Measurements from ENCODE around the gene ZNF546. TPM values are rescaled to one million over a fixed set of nuclear protein-coding genes. Genes with fewer than 3 reads are reported as not detected.
A peak's percentile ranks its signal among the peaks of the same experiment; 100 is the strongest.

The ZNF546 gene
- 1 to 10 TPM; 3.2 to 6.9 (median 4.2) TPM for total RNA-seq

DNA sequence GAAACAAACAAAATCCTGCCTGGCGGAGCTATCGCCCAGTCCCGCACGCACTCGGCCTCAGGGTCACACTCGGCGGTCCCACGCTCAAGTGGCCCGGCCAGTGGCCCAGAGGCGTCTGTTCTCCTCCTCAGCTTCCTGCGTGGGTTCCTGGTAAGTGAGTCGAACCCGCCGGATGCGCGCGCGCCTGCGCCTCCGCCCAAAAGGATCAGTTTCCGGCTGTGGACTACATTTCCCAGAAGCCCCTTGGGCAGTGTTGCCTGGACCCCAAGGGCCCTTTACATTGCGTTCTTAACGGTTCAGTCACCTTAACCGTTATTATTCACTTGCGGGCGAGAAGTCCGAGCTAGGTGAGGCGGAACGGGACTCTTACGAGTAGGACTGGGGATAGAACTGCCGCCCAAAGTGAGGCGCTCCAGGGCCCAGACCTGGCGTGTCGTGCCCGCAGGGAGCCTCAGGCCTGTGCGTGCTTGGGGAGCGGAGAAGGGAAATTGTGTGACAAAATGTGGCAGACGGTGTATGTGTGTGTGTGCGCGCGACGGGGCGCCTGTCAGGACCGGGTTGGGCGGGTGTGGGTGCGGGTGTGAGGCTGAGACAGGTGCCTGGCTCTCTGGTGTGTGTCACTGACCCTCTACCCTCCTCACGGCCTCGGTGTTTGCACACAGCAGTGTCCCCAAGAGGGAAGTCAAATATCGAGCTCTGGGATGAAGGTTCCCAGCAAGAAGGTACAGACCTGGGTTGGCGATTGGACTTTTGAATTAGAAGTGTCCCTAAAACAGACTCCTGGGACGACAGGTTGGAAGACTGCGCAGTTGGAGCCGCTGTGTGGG, at the start of gene ZNF546:
ZNF546 (plus strand) TSS at position 250 of the 827 bp plus-strand sequence. CDS start 1,267 bp downstream, outside the sequence.
- peaks cover 13 to 17% of the 10 kb centered on the region in 2 donors for H3K4me1 ChIP-seq
- peak within 1 kb of the TSS; percentile 85 to 93 (median 87) for H3K4me3 ChIP-seq
- intact Hi-C loops (cut with DNase I; ENCODE audit: low total_unique reads) = loop anchor here (1.0 to 10.0 kb wide), 3 partner anchors 26 to 198 kb away; partner anchors contain the start of genes MAP3K10, PSMC4 and ZNF780A
- H3K27me3 ChIP-seq = no peaks in the 10 kb centered on the region
- peak within 1 kb of the TSS; percentile 91 to 98 (median 92) for H3K27ac ChIP-seq
- H3K36me3 ChIP-seq = peaks cover 0 to 17% of the 10 kb centered on the region in 2 donors
- TF ChIP-seq, protein P1, sequence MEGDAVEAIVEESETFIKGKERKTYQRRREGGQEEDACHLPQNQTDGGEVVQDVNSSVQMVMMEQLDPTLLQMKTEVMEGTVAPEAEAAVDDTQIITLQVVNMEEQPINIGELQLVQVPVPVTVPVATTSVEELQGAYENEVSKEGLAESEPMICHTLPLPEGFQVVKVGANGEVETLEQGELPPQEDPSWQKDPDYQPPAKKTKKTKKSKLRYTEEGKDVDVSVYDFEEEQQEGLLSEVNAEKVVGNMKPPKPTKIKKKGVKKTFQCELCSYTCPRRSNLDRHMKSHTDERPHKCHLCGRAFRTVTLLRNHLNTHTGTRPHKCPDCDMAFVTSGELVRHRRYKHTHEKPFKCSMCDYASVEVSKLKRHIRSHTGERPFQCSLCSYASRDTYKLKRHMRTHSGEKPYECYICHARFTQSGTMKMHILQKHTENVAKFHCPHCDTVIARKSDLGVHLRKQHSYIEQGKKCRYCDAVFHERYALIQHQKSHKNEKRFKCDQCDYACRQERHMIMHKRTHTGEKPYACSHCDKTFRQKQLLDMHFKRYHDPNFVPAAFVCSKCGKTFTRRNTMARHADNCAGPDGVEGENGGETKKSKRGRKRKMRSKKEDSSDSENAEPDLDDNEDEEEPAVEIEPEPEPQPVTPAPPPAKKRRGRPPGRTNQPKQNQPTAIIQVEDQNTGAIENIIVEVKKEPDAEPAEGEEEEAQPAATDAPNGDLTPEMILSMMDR (IDR thresholded peaks at IDR 0.05 in 4 of 5, conservative IDR thresholded peaks at IDR 0.05 in 1 of 5) = no peak
- TF ChIP-seq POLR2A (IDR thresholded peaks at IDR 0.05) = peak; percentile 87 to 91
- peak; percentile 85 for DNase-seq
- in situ Hi-C loops (cut with MboI; ENCODE audit: low sequenced_read_pairs in 4 of 4) = loop anchor here in 1 of 4 donors (25.0 kb wide), 1 partner anchor 215 kb away; the partner anchor contains the start of gene TTC9B
- no peaks in the 10 kb centered on the region for H3K9me3 ChIP-seq
- peak; percentile 96 to 98 for ATAC-seq

DNA sequence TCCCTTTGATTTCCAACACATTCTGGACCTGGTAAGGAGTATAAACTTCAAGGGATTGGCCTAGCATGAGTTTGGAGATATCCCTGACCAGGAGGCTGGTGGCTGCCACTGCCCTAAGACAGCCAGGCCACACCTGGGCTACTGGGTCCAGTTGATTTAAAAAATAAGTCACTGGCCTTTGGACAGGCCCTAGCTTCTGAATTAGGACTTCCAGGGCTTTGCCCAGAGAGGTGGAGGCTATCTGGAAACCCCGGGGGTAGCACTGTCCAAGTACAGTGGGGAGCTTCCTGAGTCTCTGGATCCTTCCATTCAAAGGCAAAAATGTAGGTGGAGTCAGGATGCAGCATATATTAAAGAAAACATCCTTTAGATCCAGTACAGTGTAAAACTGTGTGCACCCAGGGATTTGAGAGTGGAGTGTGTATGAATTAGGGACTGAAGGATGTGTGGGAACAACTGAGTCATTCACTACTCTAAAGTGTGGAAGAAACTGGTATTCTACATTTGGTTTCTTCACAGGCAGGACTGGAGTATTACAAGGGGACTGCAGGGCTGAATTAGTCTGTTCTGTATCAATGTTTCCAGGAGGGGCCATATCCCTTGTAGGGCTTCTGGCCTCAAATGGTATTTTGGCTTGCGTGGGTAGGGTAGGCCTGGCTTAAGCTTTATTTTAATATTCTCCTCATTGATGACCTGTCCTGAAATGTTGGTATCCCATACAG, 47.7 kb upstream of the ZNF546 start:
- intact Hi-C loops (cut with DNase I; ENCODE audit: low total_unique reads) (no loop called here), in situ Hi-C loops (cut with MboI; ENCODE audit: low sequenced_read_pairs in 4 of 4) (no loop called here)
- peaks cover 0 to 2% (median 0%) of the 10 kb centered on the region in 3 donors for H3K27me3 ChIP-seq
- H3K27ac ChIP-seq = no peak overlapping the region
- DNase-seq (no peak), ATAC-seq (no peak)
- no peak overlapping the region for H3K4me3 ChIP-seq
- no peaks in the 10 kb centered on the region for H3K9me3 ChIP-seq
- no peak for TF ChIP-seq POLR2A (IDR thresholded peaks at IDR 0.05)
- TF ChIP-seq, protein P1 (IDR thresholded peaks at IDR 0.05 in 4 of 5, conservative IDR thresholded peaks at IDR 0.05 in 1 of 5) = no peak
- H3K36me3 ChIP-seq = no peaks in the 10 kb centered on the region
- no peaks in the 10 kb centered on the region for H3K4me1 ChIP-seq

DNA sequence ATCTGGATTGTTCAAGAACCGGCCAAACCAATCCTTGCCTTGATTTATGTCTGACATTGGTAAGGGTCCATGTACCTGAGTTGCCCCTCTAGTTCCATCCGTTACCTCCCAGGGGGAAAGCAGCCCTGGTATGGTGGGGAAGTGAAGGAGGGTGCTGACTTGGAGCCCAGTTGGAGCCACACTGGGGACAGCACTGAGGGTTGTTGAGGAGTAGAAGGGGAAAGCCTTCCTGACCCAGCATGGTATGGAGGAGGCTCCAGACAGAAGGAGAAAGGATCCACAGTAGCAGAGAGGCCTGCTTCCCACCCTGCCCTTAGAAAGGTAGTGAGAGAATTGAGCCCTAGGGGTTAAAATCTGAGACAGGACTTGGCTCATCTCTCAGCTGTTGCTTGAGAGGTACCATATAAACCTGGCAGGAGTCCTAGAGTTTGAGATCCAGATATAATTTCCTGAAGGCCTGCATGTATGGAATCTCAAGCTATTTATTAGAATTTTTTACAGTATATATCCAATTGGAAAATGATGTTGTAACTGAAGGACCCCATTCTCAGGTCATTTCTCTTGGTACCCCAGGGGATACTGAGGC, 45.7 kb upstream of the ZNF546 start:
- DNase-seq (no peak), ATAC-seq (no peak)
- no peak for TF ChIP-seq POLR2A (IDR thresholded peaks at IDR 0.05)
- TF ChIP-seq, protein P1 (IDR thresholded peaks at IDR 0.05 in 4 of 5, conservative IDR thresholded peaks at IDR 0.05 in 1 of 5) = no peak
- intact Hi-C loops (cut with DNase I; ENCODE audit: low total_unique reads) = no loop called here
- no peak overlapping the region for H3K4me3 ChIP-seq
- no peaks in the 10 kb centered on the region for H3K9me3 ChIP-seq
- in situ Hi-C loops (cut with MboI; ENCODE audit: low sequenced_read_pairs in 4 of 4) = loop anchor here in 1 of 4 donors (25.0 kb wide), 1 partner anchor 164 kb away; the partner anchor contains the start of gene LEUTX
- no peak overlapping the region for H3K27ac ChIP-seq
- no peaks in the 10 kb centered on the region for H3K36me3 ChIP-seq
- H3K4me1 ChIP-seq = no peaks in the 10 kb centered on the region
- H3K27me3 ChIP-seq = peaks cover 0 to 2% (median 0%) of the 10 kb centered on the region in 3 donors

DNA sequence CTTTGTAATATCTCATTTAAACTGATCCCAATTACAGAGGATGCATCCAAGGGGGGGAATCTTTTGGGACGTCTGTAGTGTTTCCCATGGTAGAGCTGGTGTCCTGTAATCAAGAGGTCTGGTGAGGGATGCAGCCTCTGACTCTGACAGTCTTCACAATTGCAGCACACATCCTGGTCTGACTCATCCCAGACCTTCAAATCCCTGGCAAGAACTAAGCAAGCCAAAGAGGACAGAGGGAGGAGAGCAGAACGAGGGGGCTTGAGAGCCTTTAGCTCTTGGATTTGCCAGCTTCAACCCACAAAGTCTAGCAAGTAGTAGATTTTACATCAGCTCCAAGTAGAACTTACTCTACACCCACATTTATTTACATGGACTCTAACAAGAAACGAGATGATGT, 45.2 kb upstream of the ZNF546 start:
- no peak for TF ChIP-seq POLR2A (IDR thresholded peaks at IDR 0.05)
- TF ChIP-seq, protein P1 (IDR thresholded peaks at IDR 0.05 in 4 of 5, conservative IDR thresholded peaks at IDR 0.05 in 1 of 5) = no peak
- DNase-seq = no peak
- Histone ChIP-seq H3K36me3 (no peaks in the 10 kb centered on the region), H3K9me3 (no peaks in the 10 kb centered on the region), H3K4me1 (no peaks in the 10 kb centered on the region), H3K27ac (no peak overlapping the region), H3K27me3 (peaks cover 0 to 2% (median 0%) of the 10 kb centered on the region in 3 donors), H3K4me3 (no peak overlapping the region)
- in situ Hi-C loops (cut with MboI; ENCODE audit: low sequenced_read_pairs in 4 of 4) (loop anchor here in 1 of 4 donors (25.0 kb wide), 1 partner anchor 164 kb away; the partner anchor contains the start of gene LEUTX), intact Hi-C loops (cut with DNase I; ENCODE audit: low total_unique reads) (no loop called here)
- ATAC-seq = no peak

All from gastrocnemius medialis (tissue), 4 donors.